ENCODE data around the gene GGCX.
"Not testable (repeated sequence)": the region's sequence is repeated elsewhere in the genome, so short reads cannot be mapped to it uniquely, and the experiment has no call there.

The GGCX gene

DNA sequence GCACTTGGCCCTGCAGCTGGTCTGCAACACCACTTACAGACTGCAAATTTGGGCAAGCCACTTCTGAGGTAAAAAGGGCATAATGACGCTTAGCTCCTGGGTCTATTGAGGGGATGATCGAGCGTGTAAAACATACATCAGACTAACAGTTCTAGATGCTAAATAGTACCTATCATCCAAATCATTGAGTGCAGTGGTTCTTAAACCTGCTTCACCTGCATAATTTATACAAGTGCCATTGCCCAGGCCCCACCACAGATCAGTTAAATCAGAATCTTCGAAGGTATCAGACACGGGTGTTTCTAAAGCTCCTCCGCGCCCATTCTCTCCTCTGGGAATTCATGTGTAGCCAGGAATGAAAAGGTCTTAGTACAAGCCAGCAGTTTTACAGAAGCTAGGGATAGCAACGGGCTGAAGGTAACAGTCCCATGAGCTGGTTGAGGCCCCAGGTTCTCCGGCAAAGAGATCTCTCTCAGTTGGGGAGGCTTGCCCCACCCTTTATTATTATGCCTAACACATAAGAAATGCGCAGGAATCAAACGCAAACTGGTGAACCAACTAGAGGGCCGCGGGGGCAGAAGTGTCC lies 33.5 kb upstream of the GGCX start:
- Histone ChIP-seq H3K36me3 (no peaks in the 10 kb centered on the region), H3K9me3 (no peaks in the 10 kb centered on the region), H3K27me3 (no peaks in the 10 kb centered on the region), H3K4me1 (no peaks in the 10 kb centered on the region), H3K4me3 (ENCODE audit: low read depth, low read length) (peak overlapping the region; percentile 76)
- TF ChIP-seq, protein P1, sequence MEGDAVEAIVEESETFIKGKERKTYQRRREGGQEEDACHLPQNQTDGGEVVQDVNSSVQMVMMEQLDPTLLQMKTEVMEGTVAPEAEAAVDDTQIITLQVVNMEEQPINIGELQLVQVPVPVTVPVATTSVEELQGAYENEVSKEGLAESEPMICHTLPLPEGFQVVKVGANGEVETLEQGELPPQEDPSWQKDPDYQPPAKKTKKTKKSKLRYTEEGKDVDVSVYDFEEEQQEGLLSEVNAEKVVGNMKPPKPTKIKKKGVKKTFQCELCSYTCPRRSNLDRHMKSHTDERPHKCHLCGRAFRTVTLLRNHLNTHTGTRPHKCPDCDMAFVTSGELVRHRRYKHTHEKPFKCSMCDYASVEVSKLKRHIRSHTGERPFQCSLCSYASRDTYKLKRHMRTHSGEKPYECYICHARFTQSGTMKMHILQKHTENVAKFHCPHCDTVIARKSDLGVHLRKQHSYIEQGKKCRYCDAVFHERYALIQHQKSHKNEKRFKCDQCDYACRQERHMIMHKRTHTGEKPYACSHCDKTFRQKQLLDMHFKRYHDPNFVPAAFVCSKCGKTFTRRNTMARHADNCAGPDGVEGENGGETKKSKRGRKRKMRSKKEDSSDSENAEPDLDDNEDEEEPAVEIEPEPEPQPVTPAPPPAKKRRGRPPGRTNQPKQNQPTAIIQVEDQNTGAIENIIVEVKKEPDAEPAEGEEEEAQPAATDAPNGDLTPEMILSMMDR (IDR thresholded peaks at IDR 0.05; ENCODE audit: low read depth, low read length) = no peak
- DNase-seq = no peak

DNA sequence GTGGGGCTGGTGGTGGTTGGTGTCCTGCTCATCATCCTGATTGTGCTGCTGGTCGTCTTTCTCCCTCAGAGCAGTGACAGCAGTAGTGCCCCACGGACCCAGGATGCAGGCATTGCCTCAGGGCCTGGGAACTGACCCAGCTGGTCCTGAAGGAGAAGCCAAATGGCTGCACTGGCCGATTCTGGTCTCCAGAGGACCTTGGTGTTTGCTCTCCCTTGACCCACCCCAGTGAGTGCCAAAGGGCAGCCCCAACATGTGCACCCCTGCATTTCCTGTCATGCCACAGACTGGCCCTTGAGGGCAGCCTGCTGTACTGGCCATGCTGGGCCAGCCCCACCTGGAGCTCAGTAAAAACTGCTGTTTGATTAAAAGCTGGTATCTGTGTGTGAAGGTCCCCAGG lies 31.7 kb upstream of the GGCX start:
- Histone ChIP-seq H3K4me1 (no peaks in the 10 kb centered on the region), H3K36me3 (no peaks in the 10 kb centered on the region), H3K4me3 (ENCODE audit: low read depth, low read length) (no peak overlapping the region), H3K27me3 (no peaks in the 10 kb centered on the region), H3K9me3 (no peaks in the 10 kb centered on the region)
- TF ChIP-seq, protein P1 (IDR thresholded peaks at IDR 0.05; ENCODE audit: low read depth, low read length) = no peak
- DNase-seq = no peak

DNA sequence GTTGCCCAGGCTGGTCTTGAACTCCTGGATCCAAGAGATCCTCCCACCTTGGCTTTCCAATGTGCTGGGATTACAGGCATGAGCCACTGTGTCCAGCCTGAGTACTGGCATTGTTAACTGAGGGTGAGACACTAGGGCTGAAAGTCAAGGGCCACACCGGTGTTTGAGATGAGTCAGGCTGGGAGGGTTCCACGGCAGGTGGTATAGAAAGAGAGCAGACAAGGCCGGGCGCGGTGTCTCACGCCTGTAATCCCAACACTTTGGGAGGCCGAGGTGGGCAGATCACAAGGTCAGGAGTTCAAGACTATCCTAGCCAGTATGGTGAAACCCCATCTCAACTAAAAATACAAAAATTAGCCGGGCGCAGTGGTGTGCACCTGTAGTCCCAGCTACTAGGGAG lies 31.0 kb upstream of the GGCX start:
- not testable (repeated sequence) for H3K36me3 ChIP-seq; H3K27me3 ChIP-seq; H3K4me1 ChIP-seq; H3K9me3 ChIP-seq; DNase-seq; H3K4me3 ChIP-seq (ENCODE audit: low read depth, low read length)

DNA sequence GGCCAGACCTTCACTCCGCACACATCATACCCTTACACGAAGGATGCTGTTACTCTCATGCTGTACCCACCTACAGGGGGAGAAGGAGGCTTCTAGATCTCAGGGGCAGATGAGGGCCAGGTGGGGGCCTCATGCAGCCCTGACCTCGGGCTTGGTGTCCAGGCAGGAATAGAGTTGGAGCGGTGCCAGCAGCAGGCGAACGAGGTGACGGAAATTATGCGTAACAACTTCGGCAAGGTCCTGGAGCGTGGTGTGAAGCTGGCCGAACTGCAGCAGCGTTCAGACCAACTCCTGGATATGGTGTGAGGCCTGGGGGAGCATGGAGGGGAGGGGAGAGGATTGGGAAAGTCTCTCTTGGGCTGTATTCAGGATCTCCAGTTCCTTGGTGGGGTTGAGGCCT lies 30.3 kb upstream of the GGCX start:
- H3K4me1 ChIP-seq = no peaks in the 10 kb centered on the region
- no peaks in the 10 kb centered on the region for H3K27me3 ChIP-seq
- H3K4me3 ChIP-seq (ENCODE audit: low read depth, low read length) = no peak overlapping the region
- no peak for DNase-seq
- TF ChIP-seq, protein P1 (IDR thresholded peaks at IDR 0.05; ENCODE audit: low read depth, low read length) = no peak
- H3K36me3 ChIP-seq = no peaks in the 10 kb centered on the region
- no peaks in the 10 kb centered on the region for H3K9me3 ChIP-seq

DNA sequence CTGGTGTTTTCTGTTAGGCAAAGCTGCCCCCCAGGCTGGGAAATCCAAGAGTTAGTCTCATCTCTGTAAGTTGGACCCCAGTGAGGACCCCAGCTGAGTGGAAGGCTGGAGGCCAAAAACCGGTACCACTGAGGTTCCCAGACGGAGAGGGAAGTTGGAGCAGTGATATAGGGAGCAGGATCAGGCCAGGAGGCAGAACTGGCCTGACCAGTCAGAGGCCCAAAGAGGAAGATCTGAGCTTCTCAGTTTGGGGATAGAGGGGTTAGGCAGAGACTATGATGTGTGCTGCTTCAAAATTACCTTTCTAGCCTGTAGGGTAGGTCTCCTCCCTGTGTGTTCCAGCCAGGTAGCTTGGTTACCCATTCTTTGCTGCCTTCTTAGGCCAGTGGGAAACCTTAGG lies 29.7 kb upstream of the GGCX start:
- no peak for DNase-seq
- no peak overlapping the region for H3K4me3 ChIP-seq (ENCODE audit: low read depth, low read length)
- TF ChIP-seq, protein P1 (IDR thresholded peaks at IDR 0.05; ENCODE audit: low read depth, low read length) = no peak
- no peaks in the 10 kb centered on the region for H3K9me3 ChIP-seq
- H3K36me3 ChIP-seq = no peaks in the 10 kb centered on the region
- no peaks in the 10 kb centered on the region for H3K27me3 ChIP-seq
- H3K4me1 ChIP-seq = no peaks in the 10 kb centered on the region

DNA sequence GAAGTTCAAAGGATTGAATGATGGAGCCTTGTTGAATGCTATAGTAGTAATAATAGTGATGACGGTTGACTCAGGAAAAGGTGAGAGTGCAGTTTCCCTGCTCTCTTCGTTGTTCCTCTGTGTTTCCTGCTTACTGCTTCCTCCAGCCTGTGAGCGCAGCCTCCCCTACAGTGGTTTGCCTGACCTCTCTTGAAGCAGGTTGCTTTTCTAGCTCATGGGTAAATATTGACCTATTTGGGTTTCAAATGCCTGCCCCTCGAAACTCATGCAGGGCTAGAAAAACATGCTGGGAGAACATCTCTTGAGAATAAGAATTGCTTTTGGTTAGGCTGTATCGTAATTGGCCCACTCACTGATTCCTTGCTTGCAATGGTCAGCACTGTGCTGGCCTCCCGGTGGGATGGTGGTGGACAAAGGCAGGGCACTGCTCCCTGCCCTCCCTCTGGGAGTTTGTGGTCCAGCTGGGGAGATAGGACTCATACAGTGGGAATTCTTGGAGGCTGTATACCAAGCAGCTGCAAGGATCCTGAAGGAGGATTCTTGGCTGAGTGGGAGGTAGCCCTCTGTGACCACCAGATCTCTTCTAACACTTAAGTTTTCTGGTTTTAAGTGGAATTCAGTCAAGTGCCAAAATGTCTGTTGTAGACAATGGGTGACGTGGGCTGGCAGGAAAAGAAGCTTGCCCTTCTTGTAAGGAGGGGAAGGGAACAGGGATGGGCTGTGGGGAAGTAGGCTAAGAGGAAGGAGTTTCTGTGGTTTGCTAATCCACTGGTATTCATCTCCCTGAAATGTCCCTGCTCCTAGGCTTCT lies 28.9 kb upstream of the GGCX start:
- Histone ChIP-seq H3K4me1 (no peaks in the 10 kb centered on the region), H3K9me3 (no peaks in the 10 kb centered on the region), H3K27me3 (no peaks in the 10 kb centered on the region), H3K36me3 (no peaks in the 10 kb centered on the region), H3K4me3 (ENCODE audit: low read depth, low read length) (no peak overlapping the region)
- DNase-seq = no peak
- TF ChIP-seq, protein P1 (IDR thresholded peaks at IDR 0.05; ENCODE audit: low read depth, low read length) = no peak

All from BE2C (cell line).